Bronchial epithelial cell (primary cell): Measurements from ENCODE around the gene KMT5C. TPM values are rescaled to one million over a fixed set of nuclear protein-coding genes. Genes with fewer than 3 reads are reported as not detected.

Source experiments
- DNase-seq: peaks from one replicate; pipeline ENCODE4 v3.0.0-alpha.2; 2010; ENCODE audit warnings: low read depth
- FAIRE-seq: peaks from 2 replicates; lab custom pipeline; 2011; peaks lifted over from hg19 to GRCh38; lab: Jason Lieb, UNC
- H3K27me3 ChIP-seq: 2 replicates; pipeline ENCODE4 v1.5.1; 2011; ENCODE audit warnings: low read length; ENCODE audit not compliant: control insufficient read depth, insufficient read depth
- H3K36me3 ChIP-seq: 2 replicates; pipeline ENCODE4 v1.5.1; 2011; ENCODE audit warnings: low read length; ENCODE audit not compliant: control insufficient read depth, insufficient read depth
- H3K4me3 ChIP-seq: 2 replicates; pipeline ENCODE4 v1.5.1; 2011; ENCODE audit warnings: mild to moderate bottlenecking, low read depth, low read length, control low read depth
- total RNA-seq: library from RNA; depleted of rRNA; stranded (reverse); fragments of >200 nt; gene quantifications from 2 replicates; pipeline ENCODE4 v1.2.1, GENCODE V29; 2014
- TF ChIP-seq, protein P1 (sequence below): IDR thresholded peaks from 2 replicates; pipeline ENCODE4 v1.5.1; 2011; ENCODE audit warnings: mild to moderate bottlenecking, moderate library complexity, low read length, control low read depth, inconsistent platforms; ENCODE audit not compliant: insufficient read depth, severe bottlenecking

KMT5C gene
- total RNA-seq, 1 donor from 2014 or later = 5.3 TPM

- no peak overlapping the region for H3K4me3 ChIP-seq
- no peaks in the 10 kb centered on the region for H3K27me3 ChIP-seq
- H3K36me3 ChIP-seq = peaks cover 32% of the 10 kb centered on the region
- DNase-seq (no peak), FAIRE-seq (no peak)
- TF ChIP-seq, protein P1, sequence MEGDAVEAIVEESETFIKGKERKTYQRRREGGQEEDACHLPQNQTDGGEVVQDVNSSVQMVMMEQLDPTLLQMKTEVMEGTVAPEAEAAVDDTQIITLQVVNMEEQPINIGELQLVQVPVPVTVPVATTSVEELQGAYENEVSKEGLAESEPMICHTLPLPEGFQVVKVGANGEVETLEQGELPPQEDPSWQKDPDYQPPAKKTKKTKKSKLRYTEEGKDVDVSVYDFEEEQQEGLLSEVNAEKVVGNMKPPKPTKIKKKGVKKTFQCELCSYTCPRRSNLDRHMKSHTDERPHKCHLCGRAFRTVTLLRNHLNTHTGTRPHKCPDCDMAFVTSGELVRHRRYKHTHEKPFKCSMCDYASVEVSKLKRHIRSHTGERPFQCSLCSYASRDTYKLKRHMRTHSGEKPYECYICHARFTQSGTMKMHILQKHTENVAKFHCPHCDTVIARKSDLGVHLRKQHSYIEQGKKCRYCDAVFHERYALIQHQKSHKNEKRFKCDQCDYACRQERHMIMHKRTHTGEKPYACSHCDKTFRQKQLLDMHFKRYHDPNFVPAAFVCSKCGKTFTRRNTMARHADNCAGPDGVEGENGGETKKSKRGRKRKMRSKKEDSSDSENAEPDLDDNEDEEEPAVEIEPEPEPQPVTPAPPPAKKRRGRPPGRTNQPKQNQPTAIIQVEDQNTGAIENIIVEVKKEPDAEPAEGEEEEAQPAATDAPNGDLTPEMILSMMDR = no peak
Observed at GRCh38 chr19:55391191-55391670, 51.6 kb downstream of the KMT5C start.

- TF ChIP-seq, protein P1 = no peak
- peaks cover 27% of the 10 kb centered on the region for H3K36me3 ChIP-seq
- peak; percentile 69 for DNase-seq
- H3K4me3 ChIP-seq = no peak overlapping the region
- no peak for FAIRE-seq
- H3K27me3 ChIP-seq = no peaks in the 10 kb centered on the region
Observed at GRCh38 chr19:55391702-55392615, 52.3 kb downstream of the KMT5C start.

GRCh38 chr19:55392820-55393761, 53.4 kb downstream of the KMT5C start:
- DNase-seq (no peak), FAIRE-seq (no peak)
- TF ChIP-seq, protein P1 = no peak
- Histone ChIP-seq H3K27me3 (no peaks in the 10 kb centered on the region), H3K4me3 (no peak overlapping the region), H3K36me3 (peaks cover 16% of the 10 kb centered on the region)

Other genes with a start within 250 kb of the KMT5C start
- 22.9 and 25.6 TPM in 2 replicates for gene PPP1R12C, start 222.2 kb upstream of the KMT5C start, total RNA-seq
- gene TNNT1, start 190.7 kb upstream of the KMT5C start, total RNA-seq = 65.0 and 151 TPM in 2 replicates
- 0.53 and 1.0 TPM in 2 replicates for gene TNNI3, start 182.1 kb upstream of the KMT5C start, total RNA-seq
- gene DNAAF3, start 173.3 kb upstream of the KMT5C start, total RNA-seq = 0.53 and 0.77 TPM in 2 replicates
- 0.13 and 0.26 TPM in 2 replicates for gene SYT5, start 159.6 kb upstream of the KMT5C start, total RNA-seq
- 3.9 and 7.4 TPM in 2 replicates for gene PTPRH, start 130.4 kb upstream of the KMT5C start, total RNA-seq
- gene TMEM86B, start 111.1 kb upstream of the KMT5C start, total RNA-seq = 0.53 and 1.4 TPM in 2 replicates
- 15.5 and 27.1 TPM in 2 replicates for gene PPP6R1, start 80.9 kb upstream of the KMT5C start, total RNA-seq
- gene HSPBP1, start 59.8 kb upstream of the KMT5C start, total RNA-seq = 37.1 and 41.6 TPM in 2 replicates
- gene BRSK1, start 55.9 kb upstream of the KMT5C start, total RNA-seq = 0.51 and 0.53 TPM in 2 replicates
- gene TMEM150B, start 14.5 kb upstream of the KMT5C start, total RNA-seq = not detected in 2 replicates
- gene COX6B2, start 14.8 kb downstream of the KMT5C start, total RNA-seq = 0.26 and 0.64 TPM in 2 replicates
- gene GARIN5B, start 23.4 kb downstream of the KMT5C start, total RNA-seq = not detected in 2 replicates
- gene IL11, start 30.6 kb downstream of the KMT5C start, total RNA-seq = 0.64 and 1.3 TPM in 2 replicates
- gene TMEM190, start 37.0 kb downstream of the KMT5C start, total RNA-seq = not detected in 2 replicates
- 3.1 and 10.0 TPM in 2 replicates for gene TMEM238, start 44.4 kb downstream of the KMT5C start, total RNA-seq
- 348 and 603 TPM in 2 replicates for gene RPL28, start 46.1 kb downstream of the KMT5C start, total RNA-seq
- gene UBE2S, start 67.9 kb downstream of the KMT5C start, total RNA-seq = 38.2 and 50.4 TPM in 2 replicates
- not detected in 2 replicates for gene SHISA7, start 103.4 kb downstream of the KMT5C start, total RNA-seq
- 33.2 and 33.3 TPM in 2 replicates for gene ISOC2, start 121.8 kb downstream of the KMT5C start, total RNA-seq
- gene C19orf85, start 124.9 kb downstream of the KMT5C start, total RNA-seq = not detected in 2 replicates
- 0.79 and 1.0 TPM in 2 replicates for gene ZNF628, start 136.7 kb downstream of the KMT5C start, total RNA-seq
- 2.4 and 3.5 TPM in 2 replicates for gene NAT14, start 145.3 kb downstream of the KMT5C start, total RNA-seq
- gene SSC5D, start 148.6 kb downstream of the KMT5C start, total RNA-seq = under 0.01 and 0.26 TPM in 2 replicates
- not detected in 2 replicates for gene SBK2, start 197.3 kb downstream of the KMT5C start, total RNA-seq
- gene SBK3, start 205.7 kb downstream of the KMT5C start, total RNA-seq = not detected in 2 replicates
- gene ZNF579, start 241.0 kb downstream of the KMT5C start, total RNA-seq = 1.8 and 2.2 TPM in 2 replicates